Subcutaneous abdominal adipose tissue (tissue), 5 donors: ENCODE results near the gene KCTD1.

Source experiments
- H3K27ac ChIP-seq: one replicate; pipeline ENCODE4 v1.7.0; 2013; ENCODE audit warnings: low read depth, mild to moderate bottlenecking, inconsistent platforms, low read length, moderate library complexity
- H3K27me3 ChIP-seq, 5 donors: one replicate each; pipeline ENCODE4 v1.7.0; 2013; ENCODE audit warnings: low read length in 5 of 5, inconsistent platforms in 1 of 5; ENCODE audit not compliant: control insufficient read depth in 5 of 5, insufficient read depth in 4 of 5
- H3K36me3 ChIP-seq, 5 donors: one replicate each; pipeline ENCODE4 v1.7.0; 2013; ENCODE audit warnings: low read length in 5 of 5; ENCODE audit not compliant: control insufficient read depth in 5 of 5, insufficient read depth in 5 of 5
- H3K4me1 ChIP-seq, 5 donors: one replicate each; pipeline ENCODE4 v1.7.0; 2013; ENCODE audit warnings: low read length in 5 of 5, mild to moderate bottlenecking in 3 of 5, moderate library complexity in 1 of 5; ENCODE audit not compliant: control insufficient read depth in 5 of 5, insufficient read depth in 5 of 5
- H3K4me3 ChIP-seq, 5 donors: one replicate each; pipeline ENCODE4 v1.7.0; 2013; ENCODE audit warnings: low read length in 5 of 5, low read depth in 1 of 5
- H3K9ac ChIP-seq, 5 donors: one replicate each; pipeline ENCODE4 v1.7.0; 2013; ENCODE audit warnings: low read length in 5 of 5, mild to moderate bottlenecking in 4 of 5, moderate library complexity in 3 of 5
- H3K9me3 ChIP-seq, 5 donors: one replicate each; pipeline ENCODE4 v1.7.0; 2013; ENCODE audit warnings: low read length in 5 of 5; ENCODE audit not compliant: control insufficient read depth in 5 of 5
- donor health status: healthy.
- donor health status: healthy.
- donor health status: healthy.
- donor health status: healthy.
- donor health status: healthy.

KCTD1 gene

GRCh38 chr18:26566874-26567555 is 18.7 kb upstream of the KCTD1 start:
- Histone ChIP-seq H3K4me3 (no peak overlapping the region), H3K9ac (no peak overlapping the region), H3K9me3 (peaks cover 5 to 7% (median 5%) of the 10 kb centered on the region in 5 donors), H3K4me1 (no peaks in the 10 kb centered on the region), H3K27ac (no peak overlapping the region), H3K27me3 (no peaks in the 10 kb centered on the region), H3K36me3 (no peaks in the 10 kb centered on the region)

GRCh38 chr18:26565514-26565913 is 17.2 kb upstream of the KCTD1 start:
- Histone ChIP-seq H3K4me3 (no peak overlapping the region), H3K27ac (no peak overlapping the region), H3K27me3 (no peaks in the 10 kb centered on the region), H3K4me1 (no peaks in the 10 kb centered on the region), H3K9me3 (peaks cover 5 to 7% (median 5%) of the 10 kb centered on the region in 5 donors), H3K9ac (no peak overlapping the region), H3K36me3 (no peaks in the 10 kb centered on the region)

- H3K9ac ChIP-seq: no peak overlapping the region
- peak overlapping the region in 1 of 5 donors; percentile 5 for H3K4me3 ChIP-seq
- H3K4me1 ChIP-seq: no peaks in the 10 kb centered on the region
- no peak overlapping the region for H3K27ac ChIP-seq
- peaks cover 5 to 7% (median 5%) of the 10 kb centered on the region in 5 donors for H3K9me3 ChIP-seq
- no peaks in the 10 kb centered on the region for H3K27me3 ChIP-seq
- H3K36me3 ChIP-seq: no peaks in the 10 kb centered on the region
Observed at GRCh38 chr18:26563024-26563423, 14.7 kb upstream of the KCTD1 start.

- peaks cover 5 to 7% (median 5%) of the 10 kb centered on the region in 5 donors for H3K9me3 ChIP-seq
- no peaks in the 10 kb centered on the region for H3K36me3 ChIP-seq
- no peaks in the 10 kb centered on the region for H3K4me1 ChIP-seq
- H3K9ac ChIP-seq: no peak overlapping the region
- no peaks in the 10 kb centered on the region for H3K27me3 ChIP-seq
- no peak overlapping the region for H3K27ac ChIP-seq
- H3K4me3 ChIP-seq: peak overlapping the region in 1 of 5 donors; percentile 5
Observed at GRCh38 chr18:26562568-26562967, 14.2 kb upstream of the KCTD1 start.

- no peaks in the 10 kb centered on the region for H3K27me3 ChIP-seq
- no peaks in the 10 kb centered on the region for H3K36me3 ChIP-seq
- peaks cover 5 to 7% (median 5%) of the 10 kb centered on the region in 5 donors for H3K9me3 ChIP-seq
- no peaks in the 10 kb centered on the region for H3K4me1 ChIP-seq
- H3K4me3 ChIP-seq: no peak overlapping the region
- no peak overlapping the region for H3K27ac ChIP-seq
- H3K9ac ChIP-seq: no peak overlapping the region
Observed at GRCh38 chr18:26561769-26562168, 13.4 kb upstream of the KCTD1 start.

- H3K27ac ChIP-seq: no peak overlapping the region
- H3K9me3 ChIP-seq: no peaks in the 10 kb centered on the region
Observed at GRCh38 chr18:26556573-26556972, 8.2 kb upstream of the KCTD1 start.

GRCh38 chr18:26555804-26556553 is 7.6 kb upstream of the KCTD1 start:
- no peaks in the 10 kb centered on the region for H3K36me3 ChIP-seq
- no peak overlapping the region for H3K9ac ChIP-seq
- H3K9me3 ChIP-seq: no peaks in the 10 kb centered on the region
- H3K27me3 ChIP-seq: peaks cover 0 to 5% (median 0%) of the 10 kb centered on the region in 5 donors
- H3K27ac ChIP-seq: no peak overlapping the region
- H3K4me3 ChIP-seq: no peak overlapping the region
- peaks cover 0 to 4% (median 2%) of the 10 kb centered on the region in 5 donors for H3K4me1 ChIP-seq

More at GRCh38 chr18:26556573-26556972, 8.2 kb upstream of the KCTD1 start:
- Histone ChIP-seq H3K36me3 (no peaks in the 10 kb centered on the region), H3K4me3 (no peak overlapping the region), H3K4me1 (no peaks in the 10 kb centered on the region), H3K27me3 (no peaks in the 10 kb centered on the region), H3K9ac (no peak overlapping the region)

- H3K27me3 ChIP-seq: peaks cover 0 to 9% (median 2%) of the 10 kb centered on the region in 5 donors
Observed at GRCh38 chr18:26553943-26554342, 5.6 kb upstream of the KCTD1 start.

GRCh38 chr18:26551695-26552081 is 3.3 kb upstream of the KCTD1 start:
- Histone ChIP-seq H3K4me1 (peaks cover 0 to 39% (median 31%) of the 10 kb centered on the region in 5 donors), H3K4me3 (no peak overlapping the region), H3K27ac (no peak overlapping the region), H3K27me3 (peaks cover 0 to 9% (median 2%) of the 10 kb centered on the region in 5 donors), H3K9ac (no peak overlapping the region), H3K9me3 (no peaks in the 10 kb centered on the region), H3K36me3 (no peaks in the 10 kb centered on the region)

More at GRCh38 chr18:26553943-26554342, 5.6 kb upstream of the KCTD1 start:
- H3K27ac ChIP-seq: no peak overlapping the region
- no peak overlapping the region for H3K9ac ChIP-seq
- H3K4me3 ChIP-seq: no peak overlapping the region
- no peaks in the 10 kb centered on the region for H3K9me3 ChIP-seq
- H3K36me3 ChIP-seq: no peaks in the 10 kb centered on the region
- H3K4me1 ChIP-seq: peaks cover 0 to 25% (median 22%) of the 10 kb centered on the region in 5 donors
